GM10266 (cell line): ENCODE measurements around the gene EVA1A.

ENCODE experiments used
- DNase-seq: peaks from one replicate; pipeline ENCODE4 v3.0.0; 2012; ENCODE audit errors: extremely low spot score
- TF ChIP-seq, protein P1 (sequence below): IDR thresholded peaks from 2 replicates; pipeline ENCODE4 v1.5.1; 2012; ENCODE audit warnings: mild to moderate bottlenecking, low read depth; ENCODE audit not compliant: control insufficient read depth, insufficient read depth; ENCODE audit errors: missing control alignments

Gene EVA1A

DNA sequence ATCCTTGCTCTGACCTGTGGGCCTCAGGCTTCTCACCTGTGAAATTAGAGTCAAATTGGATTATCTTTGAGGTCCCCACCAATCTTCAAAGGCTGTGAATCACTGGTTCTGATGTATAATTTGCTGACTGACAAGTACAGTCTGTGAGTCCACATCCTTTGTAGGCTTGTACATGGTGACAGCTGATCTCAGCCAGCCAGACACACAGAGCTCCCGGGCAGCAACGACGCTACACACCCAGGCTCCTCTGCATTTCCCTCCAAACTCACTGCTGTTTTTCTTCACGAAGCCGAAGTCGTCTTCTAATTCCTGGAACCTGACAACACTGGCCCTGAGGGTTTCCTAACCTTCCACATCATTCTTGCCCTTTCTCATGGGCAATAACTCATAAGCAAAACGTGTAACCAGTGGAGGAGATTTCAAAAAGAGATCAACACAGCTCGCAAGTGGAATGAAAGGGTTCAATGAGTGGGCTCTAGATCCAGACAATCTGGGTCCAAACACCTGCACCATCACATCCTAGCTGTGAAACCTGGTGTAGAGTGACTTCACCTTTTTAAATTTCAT lies 37.9 kb upstream of the EVA1A start:
- TF ChIP-seq, protein P1, sequence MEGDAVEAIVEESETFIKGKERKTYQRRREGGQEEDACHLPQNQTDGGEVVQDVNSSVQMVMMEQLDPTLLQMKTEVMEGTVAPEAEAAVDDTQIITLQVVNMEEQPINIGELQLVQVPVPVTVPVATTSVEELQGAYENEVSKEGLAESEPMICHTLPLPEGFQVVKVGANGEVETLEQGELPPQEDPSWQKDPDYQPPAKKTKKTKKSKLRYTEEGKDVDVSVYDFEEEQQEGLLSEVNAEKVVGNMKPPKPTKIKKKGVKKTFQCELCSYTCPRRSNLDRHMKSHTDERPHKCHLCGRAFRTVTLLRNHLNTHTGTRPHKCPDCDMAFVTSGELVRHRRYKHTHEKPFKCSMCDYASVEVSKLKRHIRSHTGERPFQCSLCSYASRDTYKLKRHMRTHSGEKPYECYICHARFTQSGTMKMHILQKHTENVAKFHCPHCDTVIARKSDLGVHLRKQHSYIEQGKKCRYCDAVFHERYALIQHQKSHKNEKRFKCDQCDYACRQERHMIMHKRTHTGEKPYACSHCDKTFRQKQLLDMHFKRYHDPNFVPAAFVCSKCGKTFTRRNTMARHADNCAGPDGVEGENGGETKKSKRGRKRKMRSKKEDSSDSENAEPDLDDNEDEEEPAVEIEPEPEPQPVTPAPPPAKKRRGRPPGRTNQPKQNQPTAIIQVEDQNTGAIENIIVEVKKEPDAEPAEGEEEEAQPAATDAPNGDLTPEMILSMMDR: no peak
- DNase-seq: no peak

DNA sequence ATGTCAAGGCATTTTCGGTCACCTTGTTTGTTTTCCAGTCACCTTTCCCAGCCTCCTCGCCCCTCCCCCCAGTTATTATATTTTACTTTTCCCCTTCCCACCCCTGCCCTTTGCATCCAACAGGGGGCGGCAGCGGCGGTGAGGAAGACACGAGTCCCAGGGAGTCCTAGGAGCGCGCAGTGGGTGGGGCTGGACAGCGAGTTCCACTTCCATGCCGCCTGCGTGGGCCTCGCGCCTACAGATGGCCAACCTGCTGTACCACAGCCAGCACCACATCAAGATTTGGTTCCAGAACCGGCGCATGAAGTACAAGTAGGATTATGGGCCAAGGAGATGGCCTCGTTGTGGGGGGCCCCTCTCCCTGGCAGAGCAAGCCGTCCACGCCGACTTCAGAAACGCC lies 37.2 kb upstream of the EVA1A start:
- TF ChIP-seq, protein P1: no peak
- DNase-seq: no peak

DNA sequence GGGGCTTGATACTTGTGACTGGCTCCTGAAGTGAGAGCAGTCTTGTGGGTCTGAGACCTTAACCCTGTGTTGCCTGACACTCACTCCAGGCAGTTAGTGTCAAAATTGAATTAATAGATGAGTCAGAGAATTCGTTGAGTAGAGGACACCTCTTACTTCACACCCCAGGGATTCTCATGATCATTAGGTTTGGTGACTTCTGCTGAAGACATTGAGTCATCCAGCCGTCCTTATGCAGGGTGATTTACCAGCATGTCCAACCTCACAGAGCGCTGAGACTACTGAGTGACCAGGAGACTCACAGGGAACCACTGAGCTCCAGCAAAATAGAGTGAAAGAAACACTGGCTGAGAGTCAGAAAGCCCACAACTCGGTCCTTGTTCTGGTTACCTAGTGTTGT lies 36.0 kb upstream of the EVA1A start:
- TF ChIP-seq, protein P1: no peak
- no peak for DNase-seq

DNA sequence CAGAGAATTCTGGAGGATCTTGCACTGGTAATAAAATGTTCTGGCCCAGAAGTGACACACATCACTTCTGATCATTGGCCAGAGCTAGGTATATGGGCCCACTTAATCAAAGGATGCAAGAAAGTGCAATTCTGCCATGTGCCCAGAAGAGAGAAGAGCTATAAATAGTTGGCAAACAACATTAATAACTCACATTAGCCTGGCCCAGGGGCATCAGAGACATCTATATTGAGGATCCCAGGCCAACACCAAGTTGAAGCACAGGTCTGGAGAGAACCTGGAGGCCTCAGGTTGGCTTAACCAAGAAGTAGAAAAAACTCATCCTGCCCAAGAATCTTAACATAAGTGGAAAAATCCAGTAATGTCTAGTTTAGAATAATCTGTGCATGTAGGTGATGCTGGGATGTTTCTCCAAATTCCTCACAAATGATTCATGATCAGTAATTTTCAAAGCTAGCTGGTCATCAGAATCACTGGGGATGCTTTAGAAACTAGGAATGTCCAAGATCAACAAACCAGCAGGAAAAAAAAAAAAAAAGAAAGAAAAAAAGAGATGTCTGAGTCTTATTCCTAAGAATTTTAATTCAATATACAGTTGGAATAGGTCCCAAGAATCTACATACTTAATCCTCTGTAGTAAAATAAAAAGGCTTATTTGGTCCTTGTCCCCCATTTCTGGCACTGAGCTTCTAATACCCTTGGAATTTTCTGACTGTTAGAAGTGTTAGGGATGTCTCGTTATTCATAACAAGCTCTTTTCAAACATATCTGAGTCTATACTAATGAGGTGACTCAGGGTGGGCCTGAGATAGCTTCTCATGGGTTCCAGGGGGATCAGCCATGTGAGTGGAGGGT lies 35.0 kb upstream of the EVA1A start:
- no peak for DNase-seq
- TF ChIP-seq, protein P1: no peak

DNA sequence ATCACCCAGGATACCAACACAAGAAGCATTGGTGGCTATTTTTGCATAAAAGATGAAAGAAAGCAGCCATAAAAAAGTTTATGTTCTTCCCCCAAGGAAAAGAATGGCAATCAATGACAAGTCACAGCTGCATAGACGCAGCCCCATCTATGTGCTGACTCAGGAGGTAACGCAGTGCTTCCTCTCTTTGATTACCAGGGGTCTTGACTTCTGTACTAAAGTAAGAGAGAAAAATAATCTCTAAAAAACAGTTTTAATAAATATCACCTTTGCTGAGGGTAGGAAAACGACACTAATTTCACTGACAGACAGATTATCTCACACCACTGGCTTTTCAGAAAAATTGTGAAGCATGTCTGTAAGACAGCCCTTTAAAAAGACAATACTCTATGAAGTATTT lies 33.9 kb upstream of the EVA1A start:
- DNase-seq: no peak
- TF ChIP-seq, protein P1: no peak

DNA sequence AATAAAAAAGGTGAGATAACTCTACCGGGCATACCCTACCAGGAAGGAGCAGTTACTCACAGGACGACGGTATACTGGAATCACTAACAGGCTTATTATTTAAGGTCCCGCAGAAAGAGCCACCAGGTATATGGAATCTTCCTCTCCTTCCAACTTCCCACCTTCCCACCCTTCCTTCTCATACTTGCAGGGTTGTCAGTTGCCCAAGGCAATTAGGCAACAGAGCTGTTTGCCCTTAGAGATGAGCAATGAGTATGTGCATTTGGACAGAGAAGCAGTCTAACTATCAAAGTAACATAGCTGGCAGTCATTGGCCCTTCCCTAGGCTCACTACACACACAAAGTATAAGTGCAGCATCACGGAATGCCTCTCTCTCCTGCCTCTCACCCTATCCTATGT lies 32.1 kb upstream of the EVA1A start:
- no peak for DNase-seq
- TF ChIP-seq, protein P1: no peak

DNA sequence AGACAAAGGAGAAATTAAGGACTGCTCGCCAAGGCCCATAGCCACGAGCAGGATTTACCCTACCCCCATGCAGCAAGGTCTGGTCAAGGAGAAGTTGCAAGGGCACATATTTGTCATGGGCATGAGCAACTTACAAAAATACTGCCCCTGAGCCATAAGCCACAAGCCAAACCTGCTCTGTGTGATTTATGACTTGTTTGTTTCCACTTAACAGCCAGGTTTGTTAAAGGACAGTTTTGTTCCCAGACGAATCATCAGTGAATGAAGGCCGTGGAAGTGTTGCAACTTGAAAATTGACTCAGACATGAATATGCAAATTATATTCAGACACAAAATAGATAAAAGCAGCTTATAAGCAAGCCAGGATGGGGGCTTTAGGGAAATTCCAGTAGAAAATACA lies 31.3 kb upstream of the EVA1A start:
- DNase-seq: no peak

More for the DNA sequence above, 31.3 kb upstream of the EVA1A start:
- TF ChIP-seq, protein P1: no peak
